Mesodermal cell (in vitro differentiated cells): ENCODE results near the gene PARD3B.

Experiments
- H3K27ac ChIP-seq: 2 replicates; pipeline ENCODE4 v1.7.0; 2013; ENCODE audit warnings: mild to moderate bottlenecking, low read depth, low read length, moderate library complexity; ENCODE audit not compliant: severe bottlenecking
- H3K36me3 ChIP-seq: 2 replicates; pipeline ENCODE4 v1.7.1; 2013; ENCODE audit warnings: mild to moderate bottlenecking, low read length, moderate library complexity; ENCODE audit not compliant: control insufficient read depth, insufficient read depth
- H3K4me1 ChIP-seq: one replicate; pipeline ENCODE4 v1.7.1; 2013; ENCODE audit warnings: mild to moderate bottlenecking, low read length; ENCODE audit not compliant: insufficient read depth, control insufficient read depth, poor library complexity, severe bottlenecking
- H3K4me3 ChIP-seq: 2 replicates; pipeline ENCODE4 v1.7.0; 2013; ENCODE audit warnings: low read length, control low read depth, mild to moderate bottlenecking; ENCODE audit not compliant: insufficient read depth, poor library complexity, severe bottlenecking; ENCODE audit errors: extremely low read depth
- H3K9me3 ChIP-seq: 2 replicates; pipeline ENCODE4 v1.7.1; 2013; ENCODE audit warnings: mild to moderate bottlenecking, low read length, moderate library complexity; ENCODE audit not compliant: control insufficient read depth
- WGBS, 2 experiments: methylation state at CpG; one replicate each; pipeline ENCODE4 v1.1.5; 2013; ENCODE audit warnings: missing lambda C conversion rate in 2 of 2; ENCODE audit not compliant: insufficient coverage in 2 of 2; 5-methylcytosine and 5-hydroxymethylcytosine counted together

The PARD3B gene

DNA sequence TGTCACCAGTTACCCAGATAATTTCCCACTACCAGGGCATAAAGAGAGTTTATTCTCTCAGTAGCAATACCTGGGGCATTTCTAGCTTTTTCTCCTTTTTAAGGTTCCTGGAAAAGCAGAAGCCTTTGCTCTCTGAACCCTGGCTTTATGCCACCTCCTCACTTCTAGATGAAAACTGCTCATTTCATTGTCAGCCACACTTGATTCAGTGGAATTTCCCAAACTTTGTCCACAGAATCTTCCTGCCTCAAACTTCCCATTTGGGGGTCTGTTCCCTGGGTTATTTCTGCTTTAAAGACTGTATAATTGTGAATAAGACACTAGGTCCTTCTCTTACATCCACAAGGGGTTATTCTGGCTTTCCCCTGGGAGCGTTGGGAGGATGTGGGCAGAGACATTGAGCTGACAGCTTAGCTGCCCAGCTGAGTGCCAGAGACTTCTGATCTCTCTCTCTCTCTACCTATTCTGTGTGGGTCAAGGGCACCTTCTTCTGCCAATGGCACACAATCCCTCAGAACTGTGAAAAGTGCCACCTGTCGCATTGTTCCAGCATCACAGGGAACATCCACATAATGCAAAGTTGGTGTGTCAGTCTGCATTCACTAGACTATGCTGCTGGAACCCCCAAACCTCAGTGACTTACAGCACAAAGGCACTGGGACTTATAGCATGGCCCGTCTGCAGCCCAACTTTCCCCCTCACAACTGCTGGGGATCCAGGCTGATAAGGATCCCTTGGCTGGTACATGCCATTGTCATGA lies 1117.1 kb downstream of the PARD3B start:
- H3K4me1 ChIP-seq = peaks cover 13% of the 10 kb centered on the region
- 96 to 97% methylated on average over 3 of the region's 3 CpGs for WGBS, 2 experiments
- no peaks in the 10 kb centered on the region for H3K36me3 ChIP-seq
- H3K9me3 ChIP-seq = no peaks in the 10 kb centered on the region
- H3K4me3 ChIP-seq = no peak overlapping the region
- H3K27ac ChIP-seq = no peak overlapping the region

DNA sequence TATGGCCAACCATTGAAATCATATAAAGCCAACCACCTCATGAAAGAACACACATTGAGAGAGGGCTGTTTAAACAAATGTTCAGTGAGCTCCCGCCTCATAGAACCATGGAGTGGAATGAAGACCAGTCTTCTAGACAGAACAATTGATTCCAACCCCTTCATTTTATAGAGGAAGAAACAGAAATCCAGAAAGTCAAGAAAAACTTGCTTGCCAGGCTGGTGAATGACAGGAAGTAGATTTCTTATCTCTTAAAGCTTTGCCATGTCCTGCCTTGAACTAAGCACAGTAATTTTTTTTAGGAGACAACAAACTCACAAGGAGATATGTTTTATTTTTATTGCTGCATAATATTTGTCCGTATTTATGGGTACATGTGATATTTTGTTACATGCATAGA lies 1120.5 kb downstream of the PARD3B start:
- H3K4me1 ChIP-seq = peaks cover 10% of the 10 kb centered on the region
- no peaks in the 10 kb centered on the region for H3K36me3 ChIP-seq
- H3K4me3 ChIP-seq = no peak overlapping the region
- no peaks in the 10 kb centered on the region for H3K9me3 ChIP-seq
- H3K27ac ChIP-seq = no peak overlapping the region
- WGBS, 2 experiments = 100% methylated on average over 1 of the region's 2 CpGs; no CpG with 5 or more reads in 1 of the 2 experiments
